ENCODE measurements around the gene JAZF1. TPM values are rescaled to one million over a fixed set of nuclear protein-coding genes. Genes with fewer than 3 reads are reported as not detected.

The JAZF1 gene
- total and polyA plus RNA-seq, 7 donors, result 2.3 to 10.6 (median 5.3) TPM

DNA sequence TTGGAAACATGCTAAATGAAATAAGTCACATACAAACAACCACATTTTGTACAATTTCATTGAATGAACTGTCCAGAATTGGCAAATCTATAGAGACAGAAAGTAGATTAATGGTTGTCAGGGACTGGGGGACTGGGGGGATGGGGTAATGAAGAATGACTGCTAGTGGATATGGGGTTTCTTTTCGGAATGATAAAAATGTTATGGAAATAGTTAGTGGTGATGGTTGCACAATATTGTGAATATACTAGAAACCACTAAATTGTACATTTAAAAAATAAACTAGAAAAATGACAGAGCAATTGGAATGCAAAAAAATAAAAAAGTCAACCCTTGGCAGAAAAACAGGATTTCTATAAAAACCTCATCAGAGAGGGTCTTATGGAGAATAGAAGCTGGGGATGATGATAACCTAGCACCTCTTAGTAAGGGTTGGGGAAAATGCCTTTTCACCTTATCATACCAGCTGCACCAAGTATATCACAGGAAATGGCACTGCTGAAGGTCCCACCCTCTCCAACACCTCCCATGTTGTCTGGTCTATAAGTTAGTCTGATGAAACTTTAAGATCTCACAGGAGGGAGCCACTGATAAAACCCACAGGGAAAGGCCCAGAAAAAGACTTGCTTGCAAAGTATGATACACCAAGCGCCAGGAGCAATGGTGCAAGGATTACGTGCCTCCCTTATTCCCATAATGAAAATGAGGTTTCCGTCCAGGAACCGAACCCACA lies 23.1 kb upstream of the JAZF1 start:
- TF ChIP-seq, protein P1, sequence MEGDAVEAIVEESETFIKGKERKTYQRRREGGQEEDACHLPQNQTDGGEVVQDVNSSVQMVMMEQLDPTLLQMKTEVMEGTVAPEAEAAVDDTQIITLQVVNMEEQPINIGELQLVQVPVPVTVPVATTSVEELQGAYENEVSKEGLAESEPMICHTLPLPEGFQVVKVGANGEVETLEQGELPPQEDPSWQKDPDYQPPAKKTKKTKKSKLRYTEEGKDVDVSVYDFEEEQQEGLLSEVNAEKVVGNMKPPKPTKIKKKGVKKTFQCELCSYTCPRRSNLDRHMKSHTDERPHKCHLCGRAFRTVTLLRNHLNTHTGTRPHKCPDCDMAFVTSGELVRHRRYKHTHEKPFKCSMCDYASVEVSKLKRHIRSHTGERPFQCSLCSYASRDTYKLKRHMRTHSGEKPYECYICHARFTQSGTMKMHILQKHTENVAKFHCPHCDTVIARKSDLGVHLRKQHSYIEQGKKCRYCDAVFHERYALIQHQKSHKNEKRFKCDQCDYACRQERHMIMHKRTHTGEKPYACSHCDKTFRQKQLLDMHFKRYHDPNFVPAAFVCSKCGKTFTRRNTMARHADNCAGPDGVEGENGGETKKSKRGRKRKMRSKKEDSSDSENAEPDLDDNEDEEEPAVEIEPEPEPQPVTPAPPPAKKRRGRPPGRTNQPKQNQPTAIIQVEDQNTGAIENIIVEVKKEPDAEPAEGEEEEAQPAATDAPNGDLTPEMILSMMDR (IDR thresholded peaks at IDR 0.05), result no peak
- H3K4me3 ChIP-seq, result no peak overlapping the region
- H3K27ac ChIP-seq, result no peak overlapping the region
- no peaks in the 10 kb centered on the region for H3K9me3 ChIP-seq
- peaks cover 0 to 2% (median 0%) of the 10 kb centered on the region in 3 donors for H3K27me3 ChIP-seq (ENCODE audit: insufficient read depth in 3 of 3, low read length in 2 of 3)
- H3K36me3 ChIP-seq (ENCODE audit: insufficient read depth in 1 of 2, low read depth in 1 of 2), result no peaks in the 10 kb centered on the region
- DNase-seq (no peak), ATAC-seq (no peak)
- H3K4me1 ChIP-seq, result no peaks in the 10 kb centered on the region
- intact Hi-C loops (cut with DNase I), result no loop called here
- 94 to 96% (median 94%) methylated on average over 5 of the region's 5 CpGs for WGBS, 3 donors

DNA sequence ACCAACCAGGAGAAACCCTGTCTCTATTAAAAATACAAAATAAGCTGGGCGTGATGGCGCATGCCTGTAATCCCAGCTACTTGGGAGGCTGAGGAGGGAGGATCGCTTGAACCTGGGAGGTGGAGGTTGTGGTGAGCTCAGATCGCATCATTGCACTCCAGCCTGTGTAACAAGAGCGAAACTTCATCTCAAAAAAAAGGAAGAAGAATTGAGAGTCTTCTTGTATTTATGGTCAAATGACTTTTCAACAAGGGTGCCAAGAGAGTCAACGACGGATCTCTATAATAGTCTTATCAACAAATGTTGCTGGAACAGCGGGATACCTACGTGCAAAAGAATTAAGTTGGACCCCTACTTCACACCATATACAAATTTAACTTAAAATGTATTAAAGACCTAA lies 21.6 kb upstream of the JAZF1 start:
- Histone ChIP-seq H3K36me3 (ENCODE audit: insufficient read depth in 1 of 2, low read depth in 1 of 2) (no peaks in the 10 kb centered on the region), H3K9me3 (no peaks in the 10 kb centered on the region), H3K4me1 (no peaks in the 10 kb centered on the region), H3K4me3 (no peak overlapping the region), H3K27me3 (ENCODE audit: insufficient read depth in 3 of 3, low read length in 2 of 3) (peaks cover 0 to 2% (median 0%) of the 10 kb centered on the region in 3 donors), H3K27ac (no peak overlapping the region)
- intact Hi-C loops (cut with DNase I), result no loop called here
- WGBS, 3 donors, result 96 to 98% (median 97%) methylated on average over 9 of the region's 9 CpGs
- no peak for DNase-seq
- TF ChIP-seq, protein P1 (IDR thresholded peaks at IDR 0.05), result no peak
- no peak for ATAC-seq

DNA sequence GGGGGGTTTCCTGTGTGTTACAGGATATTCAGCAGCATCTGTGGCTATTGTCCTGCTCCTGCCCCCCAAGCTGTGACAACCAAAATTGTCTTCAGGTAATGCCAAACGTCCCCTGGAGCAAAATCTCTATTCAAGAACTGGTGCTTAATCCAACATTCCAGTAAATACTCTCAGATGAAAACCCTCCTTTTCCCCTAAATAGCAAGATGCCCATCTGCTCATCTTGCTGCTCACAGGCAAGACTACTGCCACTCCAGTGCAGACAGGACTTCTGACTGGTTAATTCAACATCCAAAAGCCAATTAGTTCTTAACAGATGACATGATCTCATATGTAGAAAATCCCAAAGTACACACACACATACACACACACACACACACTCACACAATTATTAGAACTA lies 20.5 kb upstream of the JAZF1 start:
- intact Hi-C loops (cut with DNase I), result no loop called here
- no peak for ATAC-seq
- no peaks in the 10 kb centered on the region for H3K36me3 ChIP-seq (ENCODE audit: insufficient read depth in 1 of 2, low read depth in 1 of 2)

DNA sequence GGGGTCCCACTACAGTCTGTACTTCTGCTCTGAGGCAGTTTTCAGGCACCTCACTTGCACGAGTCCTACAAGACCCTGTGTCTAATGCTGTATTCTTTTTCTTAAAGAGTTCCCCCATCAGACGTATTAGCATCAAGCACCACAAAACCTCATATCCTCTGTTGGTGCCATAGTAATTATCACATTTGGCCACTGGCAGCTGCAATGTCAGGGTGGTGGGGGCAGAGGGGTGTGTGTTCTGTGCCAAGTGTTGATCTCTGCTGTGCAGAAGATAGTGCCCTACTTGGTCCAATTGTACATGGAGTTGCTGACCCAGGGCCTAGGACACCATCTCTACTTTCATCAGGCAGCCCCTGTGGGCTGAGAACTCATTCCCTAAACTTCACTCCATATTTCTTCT lies 20.0 kb upstream of the JAZF1 start:
- Histone ChIP-seq H3K4me1 (no peaks in the 10 kb centered on the region), H3K4me3 (no peak overlapping the region), H3K27ac (no peak overlapping the region), H3K9me3 (no peaks in the 10 kb centered on the region), H3K36me3 (ENCODE audit: insufficient read depth in 1 of 2, low read depth in 1 of 2) (no peaks in the 10 kb centered on the region), H3K27me3 (ENCODE audit: insufficient read depth in 3 of 3, low read length in 2 of 3) (peaks cover 0 to 3% (median 0%) of the 10 kb centered on the region in 3 donors)
- WGBS, 3 donors, result 42 to 55% (median 51%) methylated on average over 2 of the region's 2 CpGs
- no peak for ATAC-seq
- TF ChIP-seq, protein P1 (IDR thresholded peaks at IDR 0.05), result no peak
- intact Hi-C loops (cut with DNase I), result no loop called here
- no peak for DNase-seq

More for the DNA sequence above, 20.5 kb upstream of the JAZF1 start:
- Histone ChIP-seq H3K4me3 (no peak overlapping the region), H3K4me1 (no peaks in the 10 kb centered on the region), H3K27me3 (ENCODE audit: insufficient read depth in 3 of 3, low read length in 2 of 3) (peaks cover 0 to 3% (median 0%) of the 10 kb centered on the region in 3 donors), H3K27ac (no peak overlapping the region), H3K9me3 (no peaks in the 10 kb centered on the region)
- 30 to 52% (median 32%) methylated on average over 1 of the region's 1 CpG for WGBS, 3 donors
- TF ChIP-seq, protein P1 (IDR thresholded peaks at IDR 0.05), result no peak
- DNase-seq, result no peak

Measured in psoas muscle (tissue), 8 donors.